Muscle layer of colon (tissue), 2 donors: ENCODE measurements around the gene OLFML2B.

ENCODE experiments used
- H3K27ac ChIP-seq: one replicate; pipeline ENCODE4 v1.7.0; 2013; ENCODE audit warnings: low read depth, mild to moderate bottlenecking, low read length, moderate library complexity
- H3K27me3 ChIP-seq, 2 donors: one replicate each; pipeline ENCODE4 v1.7.0; 2013; ENCODE audit warnings: low read length in 2 of 2, mild to moderate bottlenecking in 2 of 2; ENCODE audit not compliant: insufficient read depth in 2 of 2, control insufficient read depth in 1 of 2
- H3K36me3 ChIP-seq: one replicate; pipeline ENCODE4 v1.7.0; 2013; ENCODE audit warnings: mild to moderate bottlenecking, low read length; ENCODE audit not compliant: insufficient read depth
- H3K4me1 ChIP-seq: one replicate; pipeline ENCODE4 v1.7.0; 2013; ENCODE audit warnings: mild to moderate bottlenecking, low read length; ENCODE audit not compliant: insufficient read depth
- H3K4me3 ChIP-seq, 2 donors: one replicate each; pipeline ENCODE4 v1.7.0; 2013; ENCODE audit warnings: low read length in 2 of 2, low read depth in 1 of 2, mild to moderate bottlenecking in 1 of 2, moderate library complexity in 1 of 2
- H3K9ac ChIP-seq: one replicate; pipeline ENCODE4 v1.7.0; 2013; ENCODE audit warnings: low read length
- H3K9me3 ChIP-seq: one replicate; pipeline ENCODE4 v1.7.0; 2013; ENCODE audit warnings: mild to moderate bottlenecking, low read length
- donor health status: abdominal sarcoma.
- donor health status: Adenocarcinoma of cecum.

Gene OLFML2B

DNA sequence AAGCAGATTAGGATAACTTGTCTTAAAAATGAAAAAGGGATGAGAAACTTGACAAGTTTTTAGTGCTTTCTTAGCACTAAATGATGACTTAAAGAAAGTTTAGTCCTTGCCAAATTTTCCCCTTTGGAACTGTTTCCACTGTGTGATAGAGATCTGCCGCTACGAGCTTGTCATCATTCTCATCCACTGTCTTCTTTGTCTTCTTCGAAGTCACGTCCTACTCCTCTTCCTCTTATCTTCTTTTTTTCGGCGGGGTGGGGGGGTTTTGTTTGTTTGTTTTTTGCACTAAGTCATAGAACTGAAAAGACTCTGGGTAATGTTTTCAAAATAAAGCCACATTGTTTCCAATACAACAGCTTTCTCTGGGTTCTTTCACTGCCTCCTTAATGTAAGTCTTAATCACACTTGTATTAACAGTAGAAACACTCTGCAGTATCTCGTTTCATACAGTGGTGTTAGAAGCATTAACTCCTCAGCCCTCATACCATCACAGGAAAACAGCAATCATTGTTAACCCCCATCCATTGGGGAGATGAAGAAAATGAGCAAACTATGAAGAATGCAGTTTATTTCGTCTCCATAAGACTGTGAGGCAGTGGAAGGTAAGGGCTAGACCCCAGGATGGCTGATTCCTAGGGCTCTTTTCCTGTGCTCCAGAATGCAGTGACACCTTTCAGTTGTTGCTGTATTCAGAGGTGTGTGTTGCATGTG lies 81.8 kb downstream of the OLFML2B start:
- H3K4me1 ChIP-seq = no peaks in the 10 kb centered on the region
- no peak overlapping the region for H3K4me3 ChIP-seq
- no peaks in the 10 kb centered on the region for H3K9me3 ChIP-seq
- H3K27ac ChIP-seq = no peak overlapping the region
- H3K27me3 ChIP-seq = no peaks in the 10 kb centered on the region
- H3K9ac ChIP-seq = no peak overlapping the region
- no peaks in the 10 kb centered on the region for H3K36me3 ChIP-seq

- H3K27ac ChIP-seq = no peak overlapping the region
- no peaks in the 10 kb centered on the region for H3K27me3 ChIP-seq
- no peak overlapping the region for H3K4me3 ChIP-seq
- no peak overlapping the region for H3K9ac ChIP-seq
- no peaks in the 10 kb centered on the region for H3K9me3 ChIP-seq
- no peaks in the 10 kb centered on the region for H3K4me1 ChIP-seq
- H3K36me3 ChIP-seq = no peaks in the 10 kb centered on the region
Observed at GRCh38 chr1:161940866-161941591, 82.6 kb downstream of the OLFML2B start.

GRCh38 chr1:161936786-161937185 lies 86.9 kb downstream of the OLFML2B start:
- Histone ChIP-seq H3K27me3 (no peaks in the 10 kb centered on the region), H3K9ac (no peak overlapping the region), H3K4me1 (no peaks in the 10 kb centered on the region), H3K27ac (no peak overlapping the region), H3K36me3 (no peaks in the 10 kb centered on the region), H3K4me3 (no peak overlapping the region), H3K9me3 (no peaks in the 10 kb centered on the region)

- no peak overlapping the region for H3K4me3 ChIP-seq
- H3K27me3 ChIP-seq = no peaks in the 10 kb centered on the region
- H3K4me1 ChIP-seq = no peaks in the 10 kb centered on the region
- H3K9me3 ChIP-seq = no peaks in the 10 kb centered on the region
- H3K9ac ChIP-seq = no peak overlapping the region
- H3K27ac ChIP-seq = no peak overlapping the region
- H3K36me3 ChIP-seq = no peaks in the 10 kb centered on the region
Observed at GRCh38 chr1:161935264-161935663, 88.4 kb downstream of the OLFML2B start.

DNA sequence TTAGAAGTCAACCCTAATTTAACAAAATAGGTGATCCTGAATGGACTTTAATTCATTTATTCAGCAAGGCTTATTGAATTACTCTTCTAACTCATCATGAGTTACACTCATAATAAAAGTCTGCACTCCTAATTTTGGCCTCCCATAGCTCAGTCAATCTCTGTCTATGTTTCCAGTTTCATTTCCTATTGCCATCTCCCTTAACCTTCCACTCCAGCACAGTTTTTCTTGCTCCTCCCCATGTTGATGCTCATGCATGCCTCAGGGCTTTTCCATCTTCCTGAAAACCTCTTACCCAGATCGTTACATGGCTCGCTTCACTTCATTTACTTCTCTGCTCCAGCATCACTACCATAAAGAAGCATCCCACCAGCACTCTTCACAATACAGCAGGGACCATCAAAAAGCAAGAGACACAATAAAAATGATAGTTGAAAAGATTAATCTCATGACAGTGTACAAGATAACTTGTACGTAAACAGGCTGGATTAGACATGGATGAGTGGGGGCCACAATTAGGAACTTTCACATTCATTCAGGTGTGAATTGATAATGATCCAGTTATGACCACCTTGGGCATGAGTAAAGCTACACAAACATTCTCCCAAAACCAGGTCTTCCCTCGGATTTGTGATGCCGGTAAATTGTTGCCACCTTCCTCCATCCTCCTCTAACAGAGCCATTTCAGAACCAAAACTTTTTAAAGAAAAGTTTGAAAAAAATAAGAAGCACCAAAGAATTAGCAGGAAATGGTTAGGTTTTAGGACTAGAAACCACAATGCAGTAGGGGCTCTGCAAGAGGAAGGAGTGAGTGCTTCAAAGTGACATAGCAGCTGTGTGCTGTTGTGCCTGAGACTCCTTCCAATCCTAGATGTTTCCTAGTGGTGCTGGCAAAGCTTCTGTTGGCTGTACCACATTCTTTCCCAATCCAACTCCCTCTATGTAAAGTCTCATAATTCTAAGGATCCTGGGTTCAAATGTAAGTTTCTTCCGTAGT lies 89.8 kb downstream of the OLFML2B start:
- Histone ChIP-seq H3K9ac (no peak overlapping the region), H3K9me3 (no peaks in the 10 kb centered on the region), H3K4me3 (no peak overlapping the region), H3K27ac (no peak overlapping the region), H3K4me1 (peaks cover 6% of the 10 kb centered on the region), H3K36me3 (no peaks in the 10 kb centered on the region), H3K27me3 (no peaks in the 10 kb centered on the region)
